Endothelial cell of umbilical vein (primary cell): Measurements from ENCODE around the gene AGMO. TPM values are rescaled to one million over a fixed set of nuclear protein-coding genes. Genes with fewer than 3 reads are reported as not detected.

ENCODE experiments used
- BruUV-seq: library from RNA; stranded (reverse); fragments of 400-500 nt; replicated peaks from 2 replicates; lab custom pipeline; 2021; lab: Mats Ljungman, UMichigan
- CTCF ChIA-PET: fragments of 300-600, 350-600 bp; sonication (Branson Sonifier 250); formaldehyde crosslinking; loops from one replicate; lab custom pipeline; 2021; ENCODE audit warnings: antibody characterized with exemption, inconsistent platforms; lab: Charles Lee
- POLR2A ChIA-PET: fragments of 300-600, 350-600 bp; sonication (Branson Sonifier 250); formaldehyde crosslinking; loops from one replicate; lab custom pipeline; 2021; ENCODE audit warnings: antibody characterized with exemption, inconsistent platforms; lab: Charles Lee
- DNase-seq: peaks from one replicate; pipeline ENCODE4 v3.0.0-alpha.2; 2011; ENCODE audit warnings: low read depth, low spot score
- FAIRE-seq: peaks from 2 replicates; lab custom pipeline; 2011; peaks lifted over from hg19 to GRCh38; lab: Jason Lieb, UNC
- H2AFZ ChIP-seq: 2 replicates; pipeline ENCODE4 v1.6.0; 2012; ENCODE audit warnings: low read depth, low read length, control low read depth, inconsistent platforms
- H3K27ac ChIP-seq: 2 replicates; pipeline ENCODE4 v1.5.1; 2011; ENCODE audit warnings: low read depth, mild to moderate bottlenecking, control low read depth, low read length, moderate library complexity; ENCODE audit not compliant: insufficient read depth
- H3K27me3 ChIP-seq, 2 experiments: 2 replicates each; pipeline versions ENCODE4 v1.6.0 to v1.6.1; 2011; ENCODE audit warnings: low read length in 2 of 2, mixed read lengths in 1 of 2; ENCODE audit not compliant: control insufficient read depth in 2 of 2, insufficient read depth in 2 of 2
- H3K36me3 ChIP-seq, 2 experiments: 2 replicates in 1 of 2; 3 replicates in 1 of 2; pipeline ENCODE4 v1.5.1; 2011; ENCODE audit warnings: low read length in 2 of 2, mild to moderate bottlenecking in 1 of 2, moderate library complexity in 1 of 2; ENCODE audit not compliant: control insufficient read depth in 2 of 2, insufficient read depth in 2 of 2; ENCODE audit errors: extremely low read depth in 1 of 2
- H3K4me1 ChIP-seq: 3 replicates; pipeline ENCODE4 v1.5.1; 2011; ENCODE audit warnings: mild to moderate bottlenecking, low read length; ENCODE audit not compliant: control insufficient read depth, insufficient read depth; ENCODE audit errors: extremely low read depth
- H3K4me2 ChIP-seq: 2 replicates; pipeline ENCODE4 v1.6.1; 2011; ENCODE audit warnings: low read length, control low read depth, mixed read lengths; ENCODE audit not compliant: insufficient read depth
- H3K4me3 ChIP-seq, 3 experiments: fragments of 200-600 bp in 1 of 3; sonication (generic), shearing (Covaris generic) in 1 of 3; replicated peaks in 1 of 3; 2 replicates each; pipeline ENCODE4 v1.5.1; 2011 to 2016; ENCODE audit warnings: control low read depth in 3 of 3, low read length in 3 of 3, mild to moderate bottlenecking in 2 of 3, inconsistent platforms in 1 of 3, low read depth in 1 of 3, moderate library complexity in 1 of 3; ENCODE audit not compliant: insufficient read depth in 1 of 3
- H3K79me2 ChIP-seq: 2 replicates; pipeline ENCODE4 v1.6.0; 2012; ENCODE audit warnings: low read length, inconsistent platforms; ENCODE audit not compliant: control insufficient read depth, insufficient read depth
- H3K9ac ChIP-seq: replicated peaks from 2 replicates; pipeline ENCODE3; 2011; ENCODE audit warnings: low read length, control low read depth; ENCODE audit not compliant: insufficient read depth; ENCODE audit errors: extremely low read depth
- H3K9me1 ChIP-seq: replicated peaks from 3 replicates; pipeline ENCODE4 v1.6.0; 2011; ENCODE audit warnings: mild to moderate bottlenecking, low read length; ENCODE audit not compliant: control insufficient read depth, insufficient read depth; ENCODE audit errors: extremely low read depth
- H3K9me3 ChIP-seq: replicated peaks from 2 replicates; pipeline ENCODE4 v1.5.1; 2012; ENCODE audit warnings: low read length, inconsistent platforms; ENCODE audit not compliant: control insufficient read depth, insufficient read depth
- H4K20me1 ChIP-seq: replicated peaks from 2 replicates; pipeline ENCODE3; 2011; ENCODE audit warnings: mild to moderate bottlenecking, low read length; ENCODE audit not compliant: control insufficient read depth, insufficient read depth; ENCODE audit errors: extremely low read depth
- CTCF ChIP-seq, 2 donors: IDR thresholded peaks; 1 replicate in 1 of 2; 2 replicates in 1 of 2; pipeline ENCODE4 v1.5.1; 2011; ENCODE audit warnings: low read length in 2 of 2, mild to moderate bottlenecking in 2 of 2, moderate library complexity in 2 of 2, control low read depth in 1 of 2, inconsistent platforms in 1 of 2, low read depth in 1 of 2; ENCODE audit not compliant: insufficient read depth in 1 of 2; ENCODE audit errors: extremely low read depth in 1 of 2
- EZH2 ChIP-seq: IDR thresholded peaks from 2 replicates; pipeline ENCODE4 v1.6.1; 2012; ENCODE audit warnings: borderline replicate concordance, low read depth, mild to moderate bottlenecking, moderate library complexity, low read length, inconsistent platforms; ENCODE audit not compliant: severe bottlenecking
- FOS ChIP-seq: IDR thresholded peaks from 2 replicates; pipeline ENCODE4 v1.6.1; 2011; ENCODE audit warnings: mild to moderate bottlenecking, low read length, moderate library complexity, borderline replicate concordance; ENCODE audit not compliant: insufficient read depth
- GATA2 ChIP-seq: IDR thresholded peaks from 2 replicates; pipeline ENCODE4 v1.7.0; 2011; ENCODE audit warnings: low read depth, mild to moderate bottlenecking, moderate library complexity, mixed read lengths, low read length; ENCODE audit not compliant: insufficient read length, insufficient read depth
- JUN ChIP-seq: IDR thresholded peaks from 2 replicates; pipeline ENCODE4 v1.6.1; 2011; ENCODE audit warnings: borderline replicate concordance, low read depth; ENCODE audit not compliant: insufficient read length, insufficient read depth
- MAX ChIP-seq: IDR thresholded peaks from 2 replicates; pipeline ENCODE4 v1.6.1; 2011; ENCODE audit not compliant: insufficient read depth, insufficient read length
- MYC ChIP-seq: IDR thresholded peaks from one replicate; pipeline ENCODE4 v1.6.1; 2011; ENCODE audit warnings: mild to moderate bottlenecking, low read depth, low read length
- POLR2A ChIP-seq: IDR thresholded peaks from 2 replicates; pipeline ENCODE4 v1.6.1; 2012; ENCODE audit warnings: low read depth, mild to moderate bottlenecking, control low read depth, low read length
- POLR2AphosphoS5 ChIP-seq: IDR thresholded peaks from 2 replicates; pipeline ENCODE4 v1.6.1; 2012; ENCODE audit warnings: low read depth, mild to moderate bottlenecking, control low read depth, low read length, moderate library complexity; ENCODE audit not compliant: insufficient read depth
- dilution Hi-C: fragments of 300-500 bp; cut with MboI; formaldehyde crosslinking; loops from one replicate; pipeline ENCODE4 v1.15.0; 2019; ENCODE audit warnings: low sequenced_read_pairs; ENCODE audit not compliant: extremely low pct_ligation_motif_present
- intact Hi-C: fragments of 100-400 bp; cut with micrococcal nuclease; formaldehyde crosslinking; loops from one replicate; pipeline ENCODE4 v1.10.0; 2022
- polyA plus RNA-seq, 4 experiments: library from polyadenylated mRNA; depleted of rRNA in 3 of 4; stranded (reverse) in 3 of 4; unstranded in 1 of 4; fragments of >200 nt; gene quantifications; 2 replicates each; pipeline versions ENCODE4 v1.2.1 to v1.2.3, GENCODE V29; 2011 to 2012; ENCODE audit warnings: missing spikeins in 1 of 4
- total RNA-seq: library from RNA; stranded (reverse); gene quantifications from 2 replicates; pipeline ENCODE4 v1.2.3, GENCODE V29; 2021

The AGMO gene
- total and polyA plus RNA-seq, 2 donors (not counting 3 experiments of a cell fraction or from before 2014, with no cell fraction given), result 0.23 to 0.40 TPM

- no peaks in the 10 kb centered on the region for H4K20me1 ChIP-seq
- ChIA-PET CTCF (no interaction called here), POLR2A (no interaction called here)
- no peak overlapping the region for H3K4me2 ChIP-seq
- no peaks in the 10 kb centered on the region for H3K9me1 ChIP-seq
- DNase-seq, result no peak
- no TSS peak for BruUV-seq
- FAIRE-seq, result no peak
- H3K4me1 ChIP-seq, result no peaks in the 10 kb centered on the region
- H2AFZ ChIP-seq, result no peak overlapping the region
- dilution Hi-C loops, result no loop called here
- no peak for TF ChIP-seq JUN
- no peak for TF ChIP-seq EZH2
- no peak for TF ChIP-seq MYC
- TF ChIP-seq POLR2AphosphoS5, result no peak
- no peak overlapping the region for H3K4me3 ChIP-seq
- no peaks in the 10 kb centered on the region for H3K79me2 ChIP-seq
- H3K27ac ChIP-seq, result no peak overlapping the region
- H3K9me3 ChIP-seq, result no peaks in the 10 kb centered on the region
- no peak overlapping the region for H3K9ac ChIP-seq
- H3K36me3 ChIP-seq, result no peaks in the 10 kb centered on the region
- H3K27me3 ChIP-seq, result no peaks in the 10 kb centered on the region
- intact Hi-C loops, result no loop called here
Observed at GRCh38 chr7:15400440-15400839, 161.4 kb downstream of the AGMO start.

DNA sequence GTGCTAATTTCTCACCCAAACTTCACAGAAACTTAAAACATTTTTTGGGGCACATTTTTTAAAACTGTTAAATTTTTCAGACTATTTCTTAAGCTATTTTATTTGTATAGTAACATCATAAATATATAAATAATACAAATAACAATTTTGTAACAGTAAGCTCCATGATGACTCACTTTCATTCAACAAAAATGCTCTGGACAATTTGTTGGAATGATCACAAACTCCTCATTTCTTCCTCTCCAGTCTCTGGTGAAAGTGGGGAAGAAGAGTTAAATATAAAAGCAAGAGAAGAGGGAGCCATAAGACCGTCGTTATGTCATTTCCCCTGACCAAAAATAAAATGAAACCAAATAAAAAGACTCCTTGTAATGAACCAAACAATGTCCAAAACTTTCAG, 162.4 kb downstream of the AGMO start:
- Histone ChIP-seq H3K36me3 (no peaks in the 10 kb centered on the region), H3K79me2 (no peaks in the 10 kb centered on the region), H3K4me2 (no peak overlapping the region), H3K9me1 (no peaks in the 10 kb centered on the region), H3K27ac (no peak overlapping the region), H3K9ac (no peak overlapping the region), H3K4me3 (no peak overlapping the region), H3K9me3 (no peaks in the 10 kb centered on the region), H4K20me1 (no peaks in the 10 kb centered on the region), H3K27me3 (no peaks in the 10 kb centered on the region), H3K4me1 (no peaks in the 10 kb centered on the region), H2AFZ (no peak overlapping the region)
- intact Hi-C loops, result no loop called here
- TF ChIP-seq MAX (no peak), JUN (no peak), EZH2 (no peak), CTCF (IDR thresholded peaks at IDR 0.05; ENCODE audit: extremely low read depth in 1 of 2, insufficient read depth in 1 of 2, low read depth in 1 of 2, low read length in 2 of 2) (no peak), FOS (no peak), GATA2 (no peak), MYC (no peak), POLR2AphosphoS5 (no peak), POLR2A (no peak)
- ChIA-PET POLR2A (no interaction called here), CTCF (interaction anchor here (0.9 to 1.9 kb wide), 3 partner anchors 10 to 699 kb away, joined by 3 to 8 read pairs (median 4); no protein-coding TSS in a partner anchor)
- dilution Hi-C loops, result no loop called here
- FAIRE-seq, result no peak
- BruUV-seq, result no TSS peak
- no peak for DNase-seq
